ENCODE measurements around the gene GPN2.
A peak's percentile ranks its signal among the peaks of the same experiment; 100 is the strongest.

DNA sequence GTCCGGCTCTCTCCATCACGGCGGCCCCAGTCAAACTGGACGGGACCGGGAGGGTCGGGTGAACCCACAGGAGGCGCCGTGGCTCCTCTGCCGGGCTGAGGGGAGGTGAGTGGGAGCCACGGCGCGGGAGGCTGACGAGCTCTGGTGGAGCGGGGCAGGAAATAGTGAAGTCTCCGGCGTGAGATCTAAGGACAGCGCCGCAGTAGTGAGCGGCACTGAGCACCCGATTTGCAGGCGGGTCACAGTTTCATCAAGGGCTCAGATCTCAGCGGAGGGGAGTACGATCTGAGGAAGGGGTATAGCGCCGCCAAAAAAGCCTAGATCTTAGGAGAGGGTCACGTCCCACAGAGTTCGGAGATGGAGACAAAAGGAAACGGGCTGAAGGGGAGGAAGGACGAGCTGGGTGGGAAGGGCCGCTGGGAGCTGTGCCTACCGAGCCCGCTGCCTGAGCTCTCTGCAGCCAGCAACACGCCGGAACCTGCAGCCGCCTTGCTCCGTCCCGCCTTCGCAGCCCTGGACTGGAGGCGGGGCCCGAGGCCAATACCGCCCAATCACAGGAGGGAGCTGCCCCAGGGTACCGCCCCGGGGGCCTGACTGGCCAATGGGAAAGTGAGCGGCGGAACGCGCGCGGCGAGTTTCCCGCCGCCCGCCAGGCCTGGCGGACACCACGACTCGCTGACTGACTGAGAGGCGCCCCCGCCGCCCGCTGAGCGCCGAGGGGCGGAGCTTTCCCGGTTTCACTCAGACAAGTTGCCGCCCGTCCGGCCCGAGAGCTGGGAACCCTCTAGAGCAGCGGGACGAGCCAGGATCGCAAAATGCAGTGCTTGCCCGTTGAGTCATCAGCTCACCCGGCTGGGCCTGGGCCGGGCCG, 25.2 kb downstream of the GPN2 start:
- TF ChIP-seq, protein P1, sequence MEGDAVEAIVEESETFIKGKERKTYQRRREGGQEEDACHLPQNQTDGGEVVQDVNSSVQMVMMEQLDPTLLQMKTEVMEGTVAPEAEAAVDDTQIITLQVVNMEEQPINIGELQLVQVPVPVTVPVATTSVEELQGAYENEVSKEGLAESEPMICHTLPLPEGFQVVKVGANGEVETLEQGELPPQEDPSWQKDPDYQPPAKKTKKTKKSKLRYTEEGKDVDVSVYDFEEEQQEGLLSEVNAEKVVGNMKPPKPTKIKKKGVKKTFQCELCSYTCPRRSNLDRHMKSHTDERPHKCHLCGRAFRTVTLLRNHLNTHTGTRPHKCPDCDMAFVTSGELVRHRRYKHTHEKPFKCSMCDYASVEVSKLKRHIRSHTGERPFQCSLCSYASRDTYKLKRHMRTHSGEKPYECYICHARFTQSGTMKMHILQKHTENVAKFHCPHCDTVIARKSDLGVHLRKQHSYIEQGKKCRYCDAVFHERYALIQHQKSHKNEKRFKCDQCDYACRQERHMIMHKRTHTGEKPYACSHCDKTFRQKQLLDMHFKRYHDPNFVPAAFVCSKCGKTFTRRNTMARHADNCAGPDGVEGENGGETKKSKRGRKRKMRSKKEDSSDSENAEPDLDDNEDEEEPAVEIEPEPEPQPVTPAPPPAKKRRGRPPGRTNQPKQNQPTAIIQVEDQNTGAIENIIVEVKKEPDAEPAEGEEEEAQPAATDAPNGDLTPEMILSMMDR (optimal IDR thresholded peaks at IDR 0.05 in 1 of 3, IDR thresholded peaks at IDR 0.05 in 1 of 3, conservative IDR thresholded peaks at IDR 0.05 in 1 of 3; ENCODE audit: extremely low read depth in 1 of 3, insufficient read depth in 2 of 3, low read length in 3 of 3) = peak in 1 of 3 experiments; percentile 3
- no peak for TF ChIP-seq EZH2 (IDR thresholded peaks at IDR 0.05; ENCODE audit: low read length)

Measured in keratinocyte (primary cell).